GM18870 (cell line): Measurements from ENCODE around the gene ARMS2.

Source experiments
- ATAC-seq: cut with Tn5 transposase; IDR thresholded peaks from one replicate; pipeline ENCODE4 v1.9.1; 2021; ENCODE audit warnings: moderate library complexity; ENCODE audit not compliant: unreplicated experiment

The ARMS2 gene

GRCh38 chr10:122469848-122470247, 15.4 kb downstream of the ARMS2 start:
- ATAC-seq, result no peak

- no peak for ATAC-seq
These were observed 17.2 kb downstream of the ARMS2 start for GRCh38 chr10:122471531-122472177.

- no peak for ATAC-seq
These were observed 18.7 kb downstream of the ARMS2 start for GRCh38 chr10:122473116-122473515.

- no peak for ATAC-seq
These were observed 19.8 kb downstream of the ARMS2 start for GRCh38 chr10:122474131-122474818.

DNA sequence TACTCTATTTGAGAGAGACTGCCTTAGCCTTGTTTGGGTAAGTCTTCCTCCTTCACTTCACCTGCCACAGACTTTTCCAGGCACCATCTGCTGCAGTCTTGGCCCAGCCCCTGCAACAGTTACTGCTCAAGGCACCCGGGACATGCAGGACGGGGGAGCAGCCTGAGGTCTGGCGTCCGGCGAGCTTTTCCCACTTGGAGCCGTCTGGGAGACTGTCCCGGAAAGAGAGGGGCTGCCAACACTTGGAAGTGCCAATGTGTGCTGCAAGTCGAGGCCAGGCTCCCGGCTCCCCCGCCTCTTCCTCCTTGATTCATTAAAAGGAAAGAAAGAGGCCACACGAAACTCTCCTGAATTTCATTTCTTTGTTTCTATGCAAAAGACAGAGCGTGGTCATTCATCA, 20.6 kb downstream of the ARMS2 start:
- ATAC-seq, result no peak

- no peak for ATAC-seq
These were observed 21.3 kb downstream of the ARMS2 start for GRCh38 chr10:122475591-122476332.

DNA sequence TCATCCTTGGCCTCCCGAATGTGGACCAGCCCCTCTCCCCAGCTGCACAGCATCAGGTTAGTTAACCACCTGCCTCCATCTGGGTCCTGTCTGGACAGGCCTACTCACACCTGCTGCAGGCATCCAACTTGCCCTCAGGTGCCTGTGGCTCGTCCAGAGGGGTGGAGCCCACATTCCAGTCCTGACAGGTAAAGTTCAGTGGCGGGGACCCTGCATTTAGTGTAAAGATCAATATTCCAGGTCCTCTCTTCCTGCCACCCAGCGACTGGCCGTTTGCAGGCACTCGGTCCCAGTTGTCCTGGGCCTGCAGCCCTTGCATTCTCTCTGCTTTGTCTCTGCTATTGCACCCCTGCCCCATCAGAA, 21.9 kb downstream of the ARMS2 start:
- ATAC-seq, result no peak

- no peak for ATAC-seq
These were observed 23.0 kb downstream of the ARMS2 start for GRCh38 chr10:122477436-122477835.

GRCh38 chr10:122478971-122479370, 24.5 kb downstream of the ARMS2 start:
- no peak for ATAC-seq

GRCh38 chr10:122480146-122480833, 25.8 kb downstream of the ARMS2 start:
- ATAC-seq, result no peak

DNA sequence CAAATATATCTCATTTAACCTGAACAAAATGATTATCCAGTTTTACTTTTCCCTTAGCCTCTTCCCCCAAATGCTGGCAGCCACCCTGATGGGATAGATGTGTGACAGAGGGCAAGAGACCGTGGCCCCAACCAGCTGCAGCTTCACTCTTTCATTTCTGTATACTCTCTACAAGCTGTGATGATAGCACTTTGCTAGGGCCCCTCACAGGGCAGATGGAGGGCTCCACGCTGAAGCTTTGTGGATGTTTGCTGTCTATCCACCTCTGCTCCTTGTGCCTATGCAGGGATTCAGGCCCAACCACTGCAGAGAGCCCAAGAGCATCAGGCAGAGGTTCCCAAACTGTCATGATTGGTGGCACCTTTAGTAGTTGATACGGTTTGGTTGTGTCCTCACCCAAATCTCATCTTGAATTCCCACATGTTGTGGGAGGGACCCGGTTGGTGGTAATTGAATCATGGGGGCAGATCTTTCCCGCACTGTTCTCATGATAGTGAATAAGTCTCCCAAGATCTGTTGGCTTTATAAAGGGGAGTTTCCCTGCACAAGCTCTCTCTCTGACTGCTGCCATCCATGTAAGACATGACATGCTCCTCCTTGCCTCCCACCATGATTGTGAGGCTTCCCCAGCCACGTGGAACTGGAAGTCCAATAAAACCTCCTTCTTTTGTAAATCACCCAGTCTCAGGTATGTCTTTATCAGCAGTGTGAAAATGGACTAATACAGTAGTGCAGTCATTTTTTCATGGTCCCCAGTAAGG, 27.0 kb downstream of the ARMS2 start:
- no peak for ATAC-seq

- no peak for ATAC-seq
These were observed 30.0 kb downstream of the ARMS2 start for GRCh38 chr10:122484276-122485060.

- ATAC-seq, result no peak
These were observed 31.2 kb downstream of the ARMS2 start for GRCh38 chr10:122485670-122486069.

DNA sequence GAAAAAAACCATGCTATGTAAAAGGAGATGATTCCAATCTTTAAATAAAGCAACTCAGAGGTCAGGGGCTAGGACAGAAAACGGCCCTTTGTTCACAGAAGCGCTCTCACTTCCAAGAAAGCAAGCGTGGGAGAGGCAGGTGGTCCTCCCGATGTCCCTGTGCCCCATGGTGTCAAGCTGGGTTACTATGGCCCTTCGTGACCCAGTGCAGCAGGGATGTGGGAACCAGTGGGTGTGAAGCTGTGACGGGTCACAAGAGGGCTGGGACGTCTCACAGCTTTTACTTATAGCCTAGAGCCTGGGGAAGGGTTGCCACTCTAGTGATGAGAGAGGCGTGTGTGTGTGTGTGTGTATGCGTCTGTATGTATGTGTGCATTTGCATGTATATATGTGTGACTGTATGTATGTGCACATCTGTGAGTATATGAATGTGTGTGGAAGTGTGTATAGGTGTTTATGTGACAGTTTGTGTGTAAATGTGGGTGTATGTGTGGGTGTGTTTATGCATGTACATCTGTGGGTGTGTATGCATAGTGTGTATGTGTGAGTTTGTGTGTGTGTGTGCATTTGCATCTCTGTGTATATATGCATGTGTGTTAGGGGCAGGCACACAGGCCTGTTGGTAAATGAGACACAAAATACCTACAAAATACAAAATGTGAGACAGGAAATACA, 32.1 kb downstream of the ARMS2 start:
- ATAC-seq, result no peak

- ATAC-seq, result no peak
These were observed 32.8 kb downstream of the ARMS2 start for GRCh38 chr10:122487174-122487765.

DNA sequence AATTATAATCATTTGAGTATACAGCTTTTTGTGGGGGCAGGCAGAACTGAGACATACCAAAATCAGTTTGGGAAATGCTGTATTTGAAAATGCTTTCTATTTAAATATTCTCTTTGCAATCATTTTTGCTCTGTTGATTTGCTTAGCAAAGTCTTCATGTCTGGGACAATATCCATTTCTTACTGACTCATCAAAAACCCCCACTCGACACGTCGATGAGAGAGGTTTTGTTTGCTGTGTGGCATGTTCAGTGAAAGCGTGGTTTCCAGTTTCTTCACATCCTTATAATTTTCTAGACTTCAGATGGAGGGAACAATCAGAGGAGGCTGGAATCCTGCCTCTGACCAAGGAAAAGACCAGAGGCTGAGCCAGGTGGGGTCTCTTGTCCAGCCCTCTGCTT, 35.8 kb downstream of the ARMS2 start:
- no peak for ATAC-seq

DNA sequence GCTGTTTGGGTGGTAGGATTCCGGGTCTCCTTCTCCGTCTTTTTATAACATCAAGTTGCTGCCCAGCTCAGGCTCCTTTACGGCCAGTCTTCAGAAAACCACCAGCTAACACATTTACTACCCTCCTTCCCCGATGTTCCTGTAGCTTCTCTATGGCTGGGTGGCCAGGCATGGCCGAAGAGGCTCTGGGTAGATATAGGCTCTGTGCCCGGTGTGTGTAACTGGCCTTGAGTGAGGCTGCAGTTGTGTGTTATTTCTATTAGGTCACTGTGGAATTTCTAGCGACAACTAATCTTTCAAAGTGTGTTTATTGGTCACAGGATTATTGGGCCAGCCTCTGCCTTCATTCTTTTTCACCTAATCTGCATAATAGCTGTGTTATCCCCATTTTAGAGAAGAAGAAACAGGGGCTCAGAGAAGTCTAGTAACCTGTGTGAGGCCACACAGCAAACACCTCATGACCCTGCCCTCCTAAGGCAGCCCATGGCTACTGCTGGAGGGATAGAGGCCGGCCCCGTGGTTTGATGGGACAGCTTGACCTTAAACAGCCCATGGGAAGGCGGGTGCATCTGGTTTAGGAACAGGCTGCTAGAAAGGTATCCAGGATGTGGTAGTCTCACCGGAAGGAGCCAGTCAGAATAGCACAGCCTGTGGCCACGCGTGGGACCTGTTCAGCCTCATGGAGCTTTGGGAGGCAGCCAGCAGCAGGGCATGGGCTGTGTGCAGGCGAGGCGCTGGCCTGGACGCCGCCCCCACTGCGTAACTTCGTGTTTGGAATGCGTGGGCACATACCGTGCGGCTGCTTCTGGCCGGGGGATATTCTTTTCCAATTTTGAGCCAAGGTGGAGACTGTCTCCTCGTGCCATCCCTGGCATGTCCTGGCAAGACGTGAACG, 36.6 kb downstream of the ARMS2 start:
- ATAC-seq, result no peak

GRCh38 chr10:122492006-122492405, 37.6 kb downstream of the ARMS2 start:
- no peak for ATAC-seq
